ENCODE data around the gene SPTSSB. TPM values are rescaled to one million over a fixed set of nuclear protein-coding genes. Genes with fewer than 3 reads are reported as not detected.
A peak's percentile ranks its signal among the peaks of the same experiment; 100 is the strongest.

SPTSSB gene
- total and polyA plus RNA-seq, 9 of the 15 experiments (the other 6 are each of a cell fraction or from before 2014, with no cell fraction given), result 0.07 TPM; not detected in 8

- Histone ChIP-seq H3K27ac (ENCODE audit: extremely low read depth, low read depth, low read length) (no peak overlapping the region), H3K36me3 (ENCODE audit: control insufficient read depth, insufficient read depth, low read length) (no peaks in the 10 kb centered on the region), H3K79me2 (ENCODE audit: control insufficient read depth, insufficient read depth, low read length) (no peaks in the 10 kb centered on the region), H3K4me1 (replicated peaks in 1 of 2; ENCODE audit: control insufficient read depth in 2 of 2, insufficient read depth in 2 of 2, low read length in 2 of 2) (no peaks in the 10 kb centered on the region), H3K9me3 (replicated peaks; ENCODE audit: control insufficient read depth, insufficient read depth, low read depth, low read length) (no peaks in the 10 kb centered on the region), H3K4me3 (no peak overlapping the region), H2AFZ (ENCODE audit: low read depth, low read length) (no peak overlapping the region), H3K9ac (ENCODE audit: insufficient read depth in 1 of 2, low read depth in 2 of 2, low read length in 2 of 2) (no peak overlapping the region), H3K9me1 (ENCODE audit: control insufficient read depth, insufficient read depth, low read length) (no peaks in the 10 kb centered on the region), H3K4me2 (ENCODE audit: insufficient read depth, low read length) (no peak overlapping the region), H3K27me3 (ENCODE audit: control insufficient read depth in 2 of 2, insufficient read depth in 2 of 2, low read length in 2 of 2) (no peaks in the 10 kb centered on the region), H4K20me1 (replicated peaks; ENCODE audit: control insufficient read depth, insufficient read depth, low read length) (no peaks in the 10 kb centered on the region)
- no peak for DNase-seq (ENCODE audit: extremely low read depth in 1 of 4, low spot score in 3 of 4)
- ChIA-PET POLR2A (no interaction called here), CTCF (ENCODE audit: low intra/inter-chr PET ratio) (no interaction called here)
- TF ChIP-seq MAFF (IDR thresholded peaks at IDR 0.05; ENCODE audit: low read length), result no peak
- TF ChIP-seq UBTF (IDR thresholded peaks at IDR 0.05; ENCODE audit: borderline replicate concordance in 1 of 2, low read depth in 2 of 2, low read length in 2 of 2), result no peak
- TF ChIP-seq RFX1 (IDR thresholded peaks at IDR 0.05), result 0 out of 2 replicates have a peak, but pooled peaks have one; percentile 8
- no peak for TF ChIP-seq RBM39 (optimal IDR thresholded peaks at IDR 0.05; ENCODE audit: low read depth, low read length)
- no peak for TF ChIP-seq XRCC3 (IDR thresholded peaks at IDR 0.05)
- intact Hi-C loops (cut with micrococcal nuclease), result no loop called here
- no TSS peak for BruUV-seq (replicated peaks)
- FAIRE-seq, result no peak
- WGBS (ENCODE audit: insufficient coverage, low coverage, missing lambda C conversion rate), result 2% methylated on average over 3 of the region's 3 CpGs
- ATAC-seq, result no peak
- in situ Hi-C loops (cut with MboI), result no loop called here
Measured at GRCh38 chr3:161316006-161316689, 55.2 kb downstream of the SPTSSB start.
